HG03108 (cell line): ENCODE measurements around the gene UBE2E3.

Source experiments
- ATAC-seq: cut with Tn5 transposase; IDR thresholded peaks from one replicate; pipeline ENCODE4 v1.9.1; 2021; ENCODE audit warnings: moderate library complexity; ENCODE audit not compliant: unreplicated experiment

UBE2E3 gene

GRCh38 chr2:180980106-180980942 is at the start of gene UBE2E3:
Gene UBE2E3, plus strand, starts transcription at chr2:180980605. Its CDS starts 1,438 bp downstream, at chr2:180982043.
- peak; percentile 75 for ATAC-seq

- no peak for ATAC-seq
These were observed 48.6 kb upstream of the UBE2E3 start for GRCh38 chr2:180931841-180932240.

- ATAC-seq: peak; percentile 74
These were observed 47.1 kb upstream of the UBE2E3 start for GRCh38 chr2:180933332-180933731.

GRCh38 chr2:180934911-180935310 is 45.5 kb upstream of the UBE2E3 start:
- no peak for ATAC-seq

GRCh38 chr2:180937480-180937879 is 42.9 kb upstream of the UBE2E3 start:
- peak; percentile 70 for ATAC-seq

GRCh38 chr2:180938451-180938850 is 42.0 kb upstream of the UBE2E3 start:
- peak; percentile 51 for ATAC-seq

GRCh38 chr2:180943275-180943674 is 37.1 kb upstream of the UBE2E3 start:
- no peak for ATAC-seq

GRCh38 chr2:180944372-180944771 is 36.0 kb upstream of the UBE2E3 start:
- no peak for ATAC-seq

GRCh38 chr2:180947208-180947689 is 33.2 kb upstream of the UBE2E3 start:
- no peak for ATAC-seq

- no peak for ATAC-seq
These were observed 30.5 kb upstream of the UBE2E3 start for GRCh38 chr2:180949896-180950295.

GRCh38 chr2:180952082-180952481 is 28.3 kb upstream of the UBE2E3 start:
- no peak for ATAC-seq

- ATAC-seq: no peak
These were observed 27.6 kb upstream of the UBE2E3 start for GRCh38 chr2:180952731-180953336.

GRCh38 chr2:180953550-180953949 is 26.9 kb upstream of the UBE2E3 start:
- ATAC-seq: no peak

GRCh38 chr2:180955101-180955500 is 25.3 kb upstream of the UBE2E3 start:
- ATAC-seq: no peak

- no peak for ATAC-seq
These were observed 20.6 kb upstream of the UBE2E3 start for GRCh38 chr2:180959787-180960186.

- ATAC-seq: no peak
These were observed 19.4 kb upstream of the UBE2E3 start for GRCh38 chr2:180960982-180961381.

GRCh38 chr2:180962727-180963314 is 17.6 kb upstream of the UBE2E3 start:
- no peak for ATAC-seq

- ATAC-seq: no peak
These were observed 14.0 kb upstream of the UBE2E3 start for GRCh38 chr2:180966378-180966777.

- ATAC-seq: no peak
These were observed 11.3 kb upstream of the UBE2E3 start for GRCh38 chr2:180969124-180969523.

- ATAC-seq: no peak
These were observed 10.4 kb upstream of the UBE2E3 start for GRCh38 chr2:180970016-180970415.

GRCh38 chr2:180971811-180972210 is 8.6 kb upstream of the UBE2E3 start:
- ATAC-seq: no peak

- ATAC-seq: no peak
These were observed 4.8 kb upstream of the UBE2E3 start for GRCh38 chr2:180975585-180975984.
